WTC11 (cell line): ENCODE results near the gene CELSR3. TPM values are rescaled to one million over a fixed set of nuclear protein-coding genes. Genes with fewer than 3 reads are reported as not detected.

Source experiments
- ATAC-seq: fragments of 200-7000 bp; cut with Tn5 transposase; 2 replicates; pipeline ENCODE4 v1.10.0; 2021; ENCODE audit warnings: mild to moderate bottlenecking, moderate library complexity
- CTCF ChIA-PET: fragments of 300-600 bp; sonication (Branson Sonifier 250); formaldehyde crosslinking; loops from one replicate; lab custom pipeline; 2021; ENCODE audit warnings: antibody characterized with exemption; lab: Charles Lee
- POLR2A ChIA-PET: fragments of 350-600 bp; sonication (Branson Sonifier 250); formaldehyde crosslinking; loops from one replicate; lab custom pipeline; 2021; ENCODE audit warnings: antibody characterized with exemption; lab: Charles Lee
- DNase-seq: peaks from one replicate; pipeline ENCODE4 v3.0.0; 2021; ENCODE audit warnings: low spot score
- H3K27ac Mint-ChIP-seq: 2 replicates; pipeline ENCODE4 v1.8.0; 2021; ENCODE audit warnings: mixed read lengths
- H3K27me3 Mint-ChIP-seq: 2 replicates; pipeline ENCODE4 v1.8.0; 2021; ENCODE audit warnings: low read depth, mild to moderate bottlenecking, moderate library complexity, mixed read lengths
- H3K36me3 Mint-ChIP-seq: 2 replicates; pipeline ENCODE4 v1.8.0; 2021; ENCODE audit warnings: mixed read lengths
- H3K4me1 Mint-ChIP-seq: 2 replicates; pipeline ENCODE4 v1.8.0; 2022; ENCODE audit warnings: mixed read lengths
- H3K4me3 Mint-ChIP-seq: 2 replicates; pipeline ENCODE4 v1.8.0; 2021; ENCODE audit warnings: mild to moderate bottlenecking, moderate library complexity, mixed read lengths
- H3K9me3 Mint-ChIP-seq: 2 replicates; pipeline ENCODE4 v1.8.0; 2021; ENCODE audit warnings: mixed read lengths
- CREB1 ChIP-seq: sonication (generic); formaldehyde crosslinking; IDR thresholded peaks from 2 replicates; pipeline ENCODE4 v1.8.0; 2023; ENCODE audit warnings: mild to moderate bottlenecking, missing genetic modification reagents
- ESRRA ChIP-seq: sonication (generic); formaldehyde crosslinking; IDR thresholded peaks from 2 replicates; pipeline ENCODE4 v1.8.1; 2022; ENCODE audit warnings: mild to moderate bottlenecking, missing genetic modification reagents, borderline replicate concordance
- GABPB1 ChIP-seq: sonication (generic); formaldehyde crosslinking; IDR thresholded peaks from 2 replicates; pipeline ENCODE4 v1.8.1; 2023; ENCODE audit warnings: mild to moderate bottlenecking, missing genetic modification reagents
- RELA ChIP-seq: sonication (generic); formaldehyde crosslinking; IDR thresholded peaks from 2 replicates; pipeline ENCODE4 v1.8.1; 2022; ENCODE audit warnings: missing genetic modification reagents, mild to moderate bottlenecking, borderline replicate concordance
- SOX15 ChIP-seq: fragments of 250-450 bp; sonication (Bioruptor Pico); IDR thresholded peaks from 2 replicates; pipeline ENCODE4 v1.9.0; 2021; ENCODE audit warnings: mild to moderate bottlenecking
- ZNF121 ChIP-seq: sonication (generic); formaldehyde crosslinking; IDR thresholded peaks from 2 replicates; pipeline ENCODE4 v1.8.0; 2023; ENCODE audit warnings: missing genetic modification reagents
- total RNA-seq: library from RNA; stranded (reverse); gene quantifications from 3 replicates; pipeline ENCODE4 v1.2.3, GENCODE V29; 2021
- TF ChIP-seq, protein P1 (sequence below): sonication (generic); formaldehyde crosslinking; IDR thresholded peaks from 2 replicates; pipeline ENCODE4 v1.8.1; 2023; ENCODE audit warnings: mild to moderate bottlenecking, missing genetic modification reagents, borderline replicate concordance
- TF ChIP-seq, protein P2 (sequence below): fragments of 250-450 bp; sonication (Bioruptor Pico); IDR thresholded peaks from 2 replicates; pipeline ENCODE4 v1.8.0; 2021; ENCODE audit warnings: mild to moderate bottlenecking
- TF ChIP-seq, protein P3 (sequence below): fragments of 250-450 bp; sonication (Bioruptor Pico); conservative IDR thresholded peaks from 2 replicates; pipeline ENCODE4 v1.9.0; 2021; ENCODE audit warnings: mild to moderate bottlenecking
- TF ChIP-seq, protein P4 (sequence below): sonication (generic); formaldehyde crosslinking; IDR thresholded peaks from 2 replicates; pipeline ENCODE4 v1.8.0; 2022; ENCODE audit warnings: mild to moderate bottlenecking, missing genetic modification reagents
- TF ChIP-seq, protein P5 (sequence below): fragments of 250-450 bp; sonication (Bioruptor Pico); IDR thresholded peaks from 2 replicates; pipeline ENCODE4 v1.9.0; 2021; ENCODE audit warnings: mild to moderate bottlenecking
- TF ChIP-seq, protein P6 (sequence below): sonication (generic); formaldehyde crosslinking; IDR thresholded peaks from 2 replicates; pipeline ENCODE4 v1.8.1; 2023; ENCODE audit warnings: mild to moderate bottlenecking, missing genetic modification reagents, moderate library complexity
- TF ChIP-seq, protein P7 (sequence below): sonication (generic); formaldehyde crosslinking; IDR thresholded peaks from 2 replicates; pipeline ENCODE4 v1.8.1; 2023; ENCODE audit warnings: mild to moderate bottlenecking, missing genetic modification reagents

CELSR3 gene
- total RNA-seq, 1 experiment from 2014 or later = 27.9 TPM

DNA sequence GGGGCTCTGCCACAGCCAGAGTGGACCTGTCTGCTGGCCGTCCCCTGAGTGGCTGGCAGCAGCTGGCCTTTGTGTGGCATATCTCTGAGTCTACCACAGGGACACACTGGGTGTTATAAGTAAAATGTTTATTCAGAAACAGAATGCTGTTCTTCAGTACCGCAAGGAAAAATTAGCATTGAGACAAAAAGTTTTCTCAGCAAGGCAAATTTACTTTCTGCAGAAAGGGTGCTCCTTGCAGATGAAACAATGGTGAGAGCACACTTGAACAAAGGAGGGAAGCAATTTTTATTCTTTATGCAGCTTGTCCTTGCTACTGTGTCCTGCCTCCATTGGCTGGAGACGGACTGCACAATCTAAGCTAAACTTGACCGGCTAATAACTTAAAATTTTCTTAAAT is 45.1 kb downstream of the CELSR3 start (continued):
- TF ChIP-seq, protein P1, sequence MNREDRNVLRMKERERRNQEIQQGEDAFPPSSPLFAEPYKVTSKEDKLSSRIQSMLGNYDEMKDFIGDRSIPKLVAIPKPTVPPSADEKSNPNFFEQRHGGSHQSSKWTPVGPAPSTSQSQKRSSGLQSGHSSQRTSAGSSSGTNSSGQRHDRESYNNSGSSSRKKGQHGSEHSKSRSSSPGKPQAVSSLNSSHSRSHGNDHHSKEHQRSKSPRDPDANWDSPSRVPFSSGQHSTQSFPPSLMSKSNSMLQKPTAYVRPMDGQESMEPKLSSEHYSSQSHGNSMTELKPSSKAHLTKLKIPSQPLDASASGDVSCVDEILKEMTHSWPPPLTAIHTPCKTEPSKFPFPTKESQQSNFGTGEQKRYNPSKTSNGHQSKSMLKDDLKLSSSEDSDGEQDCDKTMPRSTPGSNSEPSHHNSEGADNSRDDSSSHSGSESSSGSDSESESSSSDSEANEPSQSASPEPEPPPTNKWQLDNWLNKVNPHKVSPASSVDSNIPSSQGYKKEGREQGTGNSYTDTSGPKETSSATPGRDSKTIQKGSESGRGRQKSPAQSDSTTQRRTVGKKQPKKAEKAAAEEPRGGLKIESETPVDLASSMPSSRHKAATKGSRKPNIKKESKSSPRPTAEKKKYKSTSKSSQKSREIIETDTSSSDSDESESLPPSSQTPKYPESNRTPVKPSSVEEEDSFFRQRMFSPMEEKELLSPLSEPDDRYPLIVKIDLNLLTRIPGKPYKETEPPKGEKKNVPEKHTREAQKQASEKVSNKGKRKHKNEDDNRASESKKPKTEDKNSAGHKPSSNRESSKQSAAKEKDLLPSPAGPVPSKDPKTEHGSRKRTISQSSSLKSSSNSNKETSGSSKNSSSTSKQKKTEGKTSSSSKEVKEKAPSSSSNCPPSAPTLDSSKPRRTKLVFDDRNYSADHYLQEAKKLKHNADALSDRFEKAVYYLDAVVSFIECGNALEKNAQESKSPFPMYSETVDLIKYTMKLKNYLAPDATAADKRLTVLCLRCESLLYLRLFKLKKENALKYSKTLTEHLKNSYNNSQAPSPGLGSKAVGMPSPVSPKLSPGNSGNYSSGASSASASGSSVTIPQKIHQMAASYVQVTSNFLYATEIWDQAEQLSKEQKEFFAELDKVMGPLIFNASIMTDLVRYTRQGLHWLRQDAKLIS = no peak

DNA sequence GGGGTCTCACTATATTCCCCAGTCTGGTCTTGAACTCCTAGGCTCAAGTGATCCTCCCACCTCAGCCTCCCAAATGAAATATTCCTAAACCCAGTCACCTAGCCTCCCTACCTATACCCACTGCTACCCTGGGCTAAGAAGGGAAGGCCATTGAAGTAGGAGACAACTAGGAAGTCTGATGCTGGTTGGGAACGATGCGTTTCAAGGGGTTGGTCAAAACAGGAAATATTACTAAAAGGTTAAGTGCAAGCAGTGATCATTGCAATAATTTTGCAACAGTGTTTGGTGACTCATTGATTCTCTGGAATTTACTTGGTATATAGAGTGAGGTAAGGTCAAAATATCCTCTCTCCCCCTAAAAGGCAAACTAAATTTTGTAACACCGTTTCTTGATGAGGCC is 48.6 kb downstream of the CELSR3 start:
- DNase-seq (no peak), ATAC-seq (no peak)
- Mint-ChIP-seq H3K27ac (no peak overlapping the region), H3K4me3 (no peak overlapping the region), H3K9me3 (peaks cover 17% of the 10 kb centered on the region), H3K4me1 (peaks cover 3% of the 10 kb centered on the region; the same call in 1 of the 2 replicates), H3K27me3 (peaks cover 7% of the 10 kb centered on the region), H3K36me3 (peaks cover 25% of the 10 kb centered on the region)
- ChIA-PET POLR2A (interaction anchor here (0.6 kb wide), 1 partner anchor 501 kb away, joined by 3 read pairs; no protein-coding TSS in a partner anchor), CTCF (interaction anchor here (0.7 to 1.7 kb wide), 2 partner anchors 22 to 57 kb away, joined by 4 to 6 read pairs; partner anchors contain the start of genes PFKFB4 and SLC26A6)
- no peak for TF ChIP-seq CREB1 (CRISPR knock-in tag)
- TF ChIP-seq GABPB1 (CRISPR knock-in tag) = 0 out of 2 replicates have a peak, but pooled peaks have one; percentile 26

DNA sequence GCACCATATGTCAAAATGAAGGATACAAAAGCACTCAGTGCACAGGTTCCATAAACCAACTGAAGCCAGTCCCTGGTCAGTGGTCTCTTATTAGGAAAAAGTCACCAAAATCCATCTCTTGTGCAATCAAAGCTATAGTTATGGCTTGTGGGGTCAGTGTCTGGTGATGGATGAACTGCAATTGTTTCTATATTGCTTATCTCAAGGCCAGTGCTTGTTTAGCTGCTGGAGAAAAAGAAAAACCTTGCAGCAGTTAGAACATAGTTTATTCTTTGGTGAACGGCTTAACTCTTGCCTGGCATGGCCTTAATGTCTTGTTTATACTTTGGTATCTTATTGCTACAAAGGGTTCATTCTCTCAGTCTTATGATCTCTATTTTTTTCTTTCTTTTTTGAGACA is 50.4 kb downstream of the CELSR3 start:
- ChIA-PET CTCF (interaction anchor here (1.7 kb wide), 1 partner anchor 23 kb away, joined by 6 read pairs; the partner anchor contains the start of gene SLC26A6), POLR2A (no interaction called here)
- Mint-ChIP-seq H3K36me3 (peaks cover 22% of the 10 kb centered on the region), H3K9me3 (peaks cover 5% of the 10 kb centered on the region), H3K27ac (peak overlapping the region; percentile 52; the same call in 1 of the 2 replicates), H3K27me3 (peaks cover 3% of the 10 kb centered on the region), H3K4me1 (peaks cover 11% of the 10 kb centered on the region), H3K4me3 (no peak overlapping the region)
- DNase-seq = no peak
- ATAC-seq = no peak
- TF ChIP-seq ZNF121 = no peak

DNA sequence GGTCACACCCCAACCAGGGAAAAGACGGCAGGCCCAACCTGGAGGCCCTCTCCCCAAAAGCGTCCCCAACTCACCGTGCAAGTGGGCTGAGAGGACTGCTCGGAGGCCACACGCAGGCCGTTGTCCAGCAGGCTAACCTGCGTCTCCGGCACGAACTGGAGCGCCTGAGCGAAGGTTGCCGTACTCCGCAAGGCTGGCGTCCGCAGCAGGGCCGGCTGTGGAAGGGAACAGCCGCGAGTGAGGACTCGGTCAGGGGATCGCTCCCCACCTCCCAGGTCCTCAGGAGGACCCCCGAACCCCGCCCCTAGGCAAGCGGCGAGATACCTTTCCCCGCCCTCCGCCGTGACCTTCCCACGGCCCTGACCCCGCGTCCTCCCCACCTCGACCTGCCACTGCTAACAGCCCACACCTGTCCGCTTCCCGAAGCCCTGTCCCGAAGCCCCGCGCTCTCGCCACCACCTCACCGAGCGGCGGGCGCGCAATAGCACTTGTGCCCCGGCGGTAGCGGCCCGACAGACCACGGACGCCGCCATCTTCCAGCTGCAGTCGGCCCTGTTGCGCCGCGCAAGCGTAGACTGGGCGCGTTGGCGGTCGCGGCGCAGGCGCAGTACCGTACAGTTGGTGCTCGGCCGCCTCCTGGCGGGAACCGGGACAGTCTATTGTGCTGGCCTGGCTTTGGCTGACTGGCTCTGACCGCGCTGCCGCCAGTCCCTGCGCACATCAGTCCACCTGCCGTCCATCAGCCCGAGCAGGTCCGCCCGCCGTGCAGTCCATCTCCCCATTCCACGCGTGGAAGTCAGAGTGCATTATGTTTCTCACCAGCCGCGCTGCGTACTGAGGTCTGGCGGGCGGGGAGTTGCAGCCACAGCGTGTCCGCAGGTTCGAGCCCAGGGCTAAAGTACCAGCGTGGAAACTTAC is 53.3 kb downstream of the CELSR3 start, which contains the start of gene UQCRC1:
TSS of gene UQCRC1 (minus strand) at position 559 of the 918 bp plus-strand sequence. CDS start at position 533, 26 bp downstream.
- POLR2A ChIA-PET = interaction anchor here (0.6 to 2.2 kb wide), 5 partner anchors 13 to 133 kb away, joined by 3 to 11 read pairs (median 5); partner anchors contain the start of genes CELSR3 and SLC26A6
- Mint-ChIP-seq H3K36me3 (peaks cover 36% of the 10 kb centered on the region), H3K4me1 (peaks cover 11% of the 10 kb centered on the region), H3K27ac (peak within 1 kb of the TSS; percentile 94), H3K27me3 (no peaks in the 10 kb centered on the region), H3K4me3 (peak within 1 kb of the TSS; percentile 95), H3K9me3 (no peaks in the 10 kb centered on the region)
- CTCF ChIA-PET = interaction anchor here (0.6 to 3.1 kb wide), 13 partner anchors 15 to 245 kb away, joined by 3 to 33 read pairs (median 3); partner anchors contain the start of genes CELSR3 and SLC26A6
- DNase-seq (peak; percentile 95), ATAC-seq (peak; percentile 99)
- TF ChIP-seq RELA (peak; percentile 83; the same call in 1 of the 2 replicates), ESRRA (CRISPR knock-in tag) (peak; percentile 96; the same call in 1 of the 2 replicates), SOX15 (CRISPR knock-in tag) (no peak)
- TF ChIP-seq, protein P2, sequence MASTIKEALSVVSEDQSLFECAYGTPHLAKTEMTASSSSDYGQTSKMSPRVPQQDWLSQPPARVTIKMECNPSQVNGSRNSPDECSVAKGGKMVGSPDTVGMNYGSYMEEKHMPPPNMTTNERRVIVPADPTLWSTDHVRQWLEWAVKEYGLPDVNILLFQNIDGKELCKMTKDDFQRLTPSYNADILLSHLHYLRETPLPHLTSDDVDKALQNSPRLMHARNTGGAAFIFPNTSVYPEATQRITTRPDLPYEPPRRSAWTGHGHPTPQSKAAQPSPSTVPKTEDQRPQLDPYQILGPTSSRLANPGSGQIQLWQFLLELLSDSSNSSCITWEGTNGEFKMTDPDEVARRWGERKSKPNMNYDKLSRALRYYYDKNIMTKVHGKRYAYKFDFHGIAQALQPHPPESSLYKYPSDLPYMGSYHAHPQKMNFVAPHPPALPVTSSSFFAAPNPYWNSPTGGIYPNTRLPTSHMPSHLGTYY (CRISPR knock-in tag) = no peak
- TF ChIP-seq, protein P3, sequence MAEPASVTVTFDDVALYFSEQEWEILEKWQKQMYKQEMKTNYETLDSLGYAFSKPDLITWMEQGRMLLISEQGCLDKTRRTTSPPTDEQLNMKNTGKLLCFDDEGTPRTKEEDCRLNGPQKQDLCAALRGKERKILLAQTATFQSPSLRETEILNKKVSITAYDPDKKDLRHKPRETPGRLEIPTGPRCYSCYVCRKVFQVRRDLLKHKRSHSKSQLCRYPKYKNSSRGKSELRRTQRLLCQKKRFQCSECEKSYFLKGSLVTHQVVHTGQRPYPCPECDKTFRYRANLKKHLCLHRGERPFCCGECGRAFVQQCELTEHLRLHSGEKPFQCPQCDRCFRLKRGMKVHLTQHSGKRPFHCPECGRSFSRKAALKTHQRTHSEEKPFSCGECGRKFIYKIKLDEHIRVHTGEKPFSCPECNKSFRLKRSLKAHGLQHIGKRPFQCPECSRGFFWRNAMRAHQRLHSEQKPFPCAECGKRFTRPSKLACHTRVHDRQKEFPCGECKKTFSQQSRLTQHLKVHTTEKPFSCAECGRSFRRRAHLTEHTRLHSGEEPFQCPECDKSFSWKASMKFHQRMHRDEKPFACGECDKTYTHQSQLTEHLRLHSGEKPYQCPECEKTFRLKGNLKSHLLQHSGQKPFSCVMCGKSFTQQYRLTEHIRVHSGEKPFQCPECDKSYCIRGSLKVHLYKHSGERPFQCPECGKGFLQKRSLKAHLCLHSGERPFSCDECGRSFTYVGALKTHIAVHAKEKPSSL (CRISPR knock-in tag) = no peak
- TF ChIP-seq, protein P4, sequence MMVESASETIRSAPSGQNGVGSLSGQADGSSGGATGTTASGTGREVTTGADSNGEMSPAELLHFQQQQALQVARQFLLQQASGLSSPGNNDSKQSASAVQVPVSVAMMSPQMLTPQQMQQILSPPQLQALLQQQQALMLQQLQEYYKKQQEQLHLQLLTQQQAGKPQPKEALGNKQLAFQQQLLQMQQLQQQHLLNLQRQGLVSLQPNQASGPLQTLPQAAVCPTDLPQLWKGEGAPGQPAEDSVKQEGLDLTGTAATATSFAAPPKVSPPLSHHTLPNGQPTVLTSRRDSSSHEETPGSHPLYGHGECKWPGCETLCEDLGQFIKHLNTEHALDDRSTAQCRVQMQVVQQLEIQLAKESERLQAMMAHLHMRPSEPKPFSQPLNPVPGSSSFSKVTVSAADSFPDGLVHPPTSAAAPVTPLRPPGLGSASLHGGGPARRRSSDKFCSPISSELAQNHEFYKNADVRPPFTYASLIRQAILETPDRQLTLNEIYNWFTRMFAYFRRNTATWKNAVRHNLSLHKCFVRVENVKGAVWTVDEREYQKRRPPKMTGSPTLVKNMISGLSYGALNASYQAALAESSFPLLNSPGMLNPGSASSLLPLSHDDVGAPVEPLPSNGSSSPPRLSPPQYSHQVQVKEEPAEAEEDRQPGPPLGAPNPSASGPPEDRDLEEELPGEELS = peak; percentile 90
- TF ChIP-seq, protein P5, sequence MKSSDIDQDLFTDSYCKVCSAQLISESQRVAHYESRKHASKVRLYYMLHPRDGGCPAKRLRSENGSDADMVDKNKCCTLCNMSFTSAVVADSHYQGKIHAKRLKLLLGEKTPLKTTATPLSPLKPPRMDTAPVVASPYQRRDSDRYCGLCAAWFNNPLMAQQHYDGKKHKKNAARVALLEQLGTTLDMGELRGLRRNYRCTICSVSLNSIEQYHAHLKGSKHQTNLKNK (CRISPR knock-in tag) = no peak
- TF ChIP-seq, protein P6, sequence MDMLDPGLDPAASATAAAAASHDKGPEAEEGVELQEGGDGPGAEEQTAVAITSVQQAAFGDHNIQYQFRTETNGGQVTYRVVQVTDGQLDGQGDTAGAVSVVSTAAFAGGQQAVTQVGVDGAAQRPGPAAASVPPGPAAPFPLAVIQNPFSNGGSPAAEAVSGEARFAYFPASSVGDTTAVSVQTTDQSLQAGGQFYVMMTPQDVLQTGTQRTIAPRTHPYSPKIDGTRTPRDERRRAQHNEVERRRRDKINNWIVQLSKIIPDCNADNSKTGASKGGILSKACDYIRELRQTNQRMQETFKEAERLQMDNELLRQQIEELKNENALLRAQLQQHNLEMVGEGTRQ = peak; percentile 2; the same call in 1 of the 2 replicates
- TF ChIP-seq, protein P7, sequence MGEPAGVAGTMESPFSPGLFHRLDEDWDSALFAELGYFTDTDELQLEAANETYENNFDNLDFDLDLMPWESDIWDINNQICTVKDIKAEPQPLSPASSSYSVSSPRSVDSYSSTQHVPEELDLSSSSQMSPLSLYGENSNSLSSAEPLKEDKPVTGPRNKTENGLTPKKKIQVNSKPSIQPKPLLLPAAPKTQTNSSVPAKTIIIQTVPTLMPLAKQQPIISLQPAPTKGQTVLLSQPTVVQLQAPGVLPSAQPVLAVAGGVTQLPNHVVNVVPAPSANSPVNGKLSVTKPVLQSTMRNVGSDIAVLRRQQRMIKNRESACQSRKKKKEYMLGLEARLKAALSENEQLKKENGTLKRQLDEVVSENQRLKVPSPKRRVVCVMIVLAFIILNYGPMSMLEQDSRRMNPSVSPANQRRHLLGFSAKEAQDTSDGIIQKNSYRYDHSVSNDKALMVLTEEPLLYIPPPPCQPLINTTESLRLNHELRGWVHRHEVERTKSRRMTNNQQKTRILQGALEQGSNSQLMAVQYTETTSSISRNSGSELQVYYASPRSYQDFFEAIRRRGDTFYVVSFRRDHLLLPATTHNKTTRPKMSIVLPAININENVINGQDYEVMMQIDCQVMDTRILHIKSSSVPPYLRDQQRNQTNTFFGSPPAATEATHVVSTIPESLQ = no peak
